Activated CD4-positive, alpha-beta T cell treated with anti-CD3 and anti-CD28 coated beads, Interleukin-2, Interleukin-6, amounts not matched to agents 100 ng/mL and 50 ng/mL, durations not matched to agents 16 hours and 8 hours (primary cell): ENCODE data around the gene PACRG.

Source experiments
- DNase-seq: peaks from one replicate; pipeline ENCODE4 v3.0.0-alpha.2; 2020

Gene PACRG

GRCh38 chr6:163254341-163254835 lies 526.6 kb downstream of the PACRG start:
- no peak for DNase-seq

DNA sequence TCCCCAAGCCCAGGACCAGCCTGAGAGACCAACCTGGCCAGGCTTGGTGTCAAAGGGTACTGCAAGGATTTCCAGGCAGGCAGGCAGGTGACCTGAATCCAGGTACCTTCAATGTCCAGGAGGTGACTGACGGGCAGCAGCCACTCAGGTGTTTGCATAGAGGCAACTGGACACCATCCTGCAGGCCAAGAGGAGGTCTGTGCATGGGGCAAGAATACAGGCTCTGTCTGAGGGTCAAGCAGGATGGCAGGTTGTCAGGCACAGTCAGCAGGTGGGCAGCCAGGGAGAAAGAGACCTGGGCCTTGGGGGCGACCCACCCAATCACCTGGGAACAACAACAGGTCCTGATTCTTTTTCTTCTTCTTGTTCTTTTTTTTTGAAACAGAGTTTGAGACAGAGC lies 527.5 kb downstream of the PACRG start:
- DNase-seq, result no peak

GRCh38 chr6:163259689-163260088 lies 531.9 kb downstream of the PACRG start:
- DNase-seq, result no peak

GRCh38 chr6:163260111-163260895 lies 532.5 kb downstream of the PACRG start:
- DNase-seq, result no peak

DNA sequence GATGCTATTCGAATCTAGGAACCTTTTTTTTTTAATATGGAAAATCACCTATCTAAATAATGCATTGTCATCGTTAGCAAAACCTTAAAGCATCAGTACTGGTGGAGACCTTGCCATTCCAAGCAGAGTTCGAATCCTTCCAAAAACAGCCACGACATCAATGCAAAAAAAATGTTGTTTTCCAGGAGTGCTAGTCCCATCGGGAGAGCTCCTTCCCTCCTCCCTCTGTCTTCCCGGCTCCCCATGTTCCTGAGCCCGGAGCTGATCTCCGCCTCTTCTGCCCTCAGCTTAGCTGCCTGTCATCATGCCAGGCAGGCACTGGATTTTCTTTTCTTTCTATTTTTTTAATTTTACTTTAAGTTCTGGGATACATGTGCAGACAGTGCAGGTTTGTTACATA lies 533.1 kb downstream of the PACRG start:
- DNase-seq, result no peak

GRCh38 chr6:163261361-163261760 lies 533.6 kb downstream of the PACRG start:
- DNase-seq, result no peak

GRCh38 chr6:163262080-163262479 lies 534.3 kb downstream of the PACRG start:
- DNase-seq, result no peak

GRCh38 chr6:163263196-163263595 lies 535.4 kb downstream of the PACRG start:
- DNase-seq, result no peak

DNA sequence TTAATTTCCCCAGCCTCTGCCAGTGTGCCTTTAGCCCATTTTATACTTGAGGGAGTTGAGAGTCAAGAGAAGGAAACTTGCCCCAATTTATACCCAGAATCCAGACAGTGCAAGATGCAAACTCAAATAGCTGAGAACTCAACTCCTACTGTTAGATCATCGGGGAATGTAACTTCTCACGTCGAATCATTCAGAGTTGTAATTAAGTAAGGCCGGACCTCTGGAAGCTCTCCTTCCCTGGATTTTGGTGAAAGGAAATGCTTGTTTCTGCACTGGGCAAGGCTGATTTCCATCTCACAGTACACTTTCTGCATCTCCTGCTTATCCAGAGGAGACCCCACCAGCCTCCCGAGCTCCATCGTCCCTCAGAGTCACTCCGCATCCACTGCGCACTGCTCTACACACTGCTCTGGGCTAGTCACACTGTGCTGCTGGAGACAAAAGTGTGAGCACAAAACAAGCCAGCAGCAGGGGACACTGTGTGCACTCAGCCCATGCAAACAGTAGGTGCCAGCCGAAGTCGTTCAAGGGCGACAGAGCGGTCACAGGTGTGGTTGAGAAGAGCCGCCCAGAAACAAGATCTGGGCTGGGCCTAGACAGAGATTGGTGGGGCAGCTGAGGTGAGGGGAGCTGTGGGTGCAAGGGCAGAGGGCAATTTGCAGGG lies 536.4 kb downstream of the PACRG start:
- DNase-seq, result no peak

GRCh38 chr6:163264662-163265035 lies 536.9 kb downstream of the PACRG start:
- DNase-seq, result no peak

DNA sequence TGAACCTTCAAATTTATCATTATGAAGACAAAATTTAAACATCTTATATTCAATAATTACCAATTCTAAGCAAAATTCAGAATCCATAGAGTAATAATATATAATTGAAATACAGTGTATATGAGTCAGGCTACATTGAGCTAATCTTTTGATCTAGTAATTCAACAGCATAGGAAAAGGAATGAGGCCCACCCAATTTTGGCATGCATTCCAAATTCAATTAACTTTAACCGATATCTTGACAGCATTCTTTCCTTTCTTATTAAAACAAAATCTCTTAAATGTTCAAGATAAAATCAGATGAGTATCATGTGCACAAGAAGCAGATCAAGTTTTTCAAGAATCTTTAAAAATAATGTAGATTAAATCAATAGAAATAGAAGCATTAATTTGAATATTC lies 553.9 kb downstream of the PACRG start:
- no peak for DNase-seq

- no peak for DNase-seq
Observed at GRCh38 chr6:163282672-163283071, 554.9 kb downstream of the PACRG start.

- DNase-seq, result no peak
Observed at GRCh38 chr6:163284151-163284550, 556.4 kb downstream of the PACRG start.

DNA sequence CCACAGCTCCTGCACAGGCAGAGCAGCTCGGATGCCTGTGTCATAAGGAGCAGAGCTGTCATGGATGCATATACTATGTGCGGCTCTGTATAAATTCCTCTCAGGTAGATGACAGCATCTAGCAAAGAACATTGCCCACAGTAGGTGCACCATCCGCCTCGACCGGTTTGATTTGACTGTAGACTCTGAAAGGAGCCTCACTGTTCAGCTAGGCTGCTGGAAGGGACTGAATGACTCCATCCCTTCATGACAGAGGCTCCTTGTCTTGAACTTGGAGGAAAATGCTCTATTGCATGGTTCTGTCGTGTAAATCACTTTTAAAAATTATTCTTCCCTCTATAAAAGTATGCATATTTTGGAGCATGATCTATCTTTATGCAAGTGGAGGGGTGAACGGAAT lies 557.9 kb downstream of the PACRG start:
- no peak for DNase-seq

- no peak for DNase-seq
Observed at GRCh38 chr6:163287626-163288025, 559.9 kb downstream of the PACRG start.

- no peak for DNase-seq
Observed at GRCh38 chr6:163288066-163288465, 560.3 kb downstream of the PACRG start.

GRCh38 chr6:163288915-163289314 lies 561.1 kb downstream of the PACRG start:
- no peak for DNase-seq

- no peak for DNase-seq
Observed at GRCh38 chr6:163289447-163289846, 561.7 kb downstream of the PACRG start.

- no peak for DNase-seq
Observed at GRCh38 chr6:163290545-163291274, 562.9 kb downstream of the PACRG start.

GRCh38 chr6:163291622-163292021 lies 563.8 kb downstream of the PACRG start:
- DNase-seq, result no peak

DNA sequence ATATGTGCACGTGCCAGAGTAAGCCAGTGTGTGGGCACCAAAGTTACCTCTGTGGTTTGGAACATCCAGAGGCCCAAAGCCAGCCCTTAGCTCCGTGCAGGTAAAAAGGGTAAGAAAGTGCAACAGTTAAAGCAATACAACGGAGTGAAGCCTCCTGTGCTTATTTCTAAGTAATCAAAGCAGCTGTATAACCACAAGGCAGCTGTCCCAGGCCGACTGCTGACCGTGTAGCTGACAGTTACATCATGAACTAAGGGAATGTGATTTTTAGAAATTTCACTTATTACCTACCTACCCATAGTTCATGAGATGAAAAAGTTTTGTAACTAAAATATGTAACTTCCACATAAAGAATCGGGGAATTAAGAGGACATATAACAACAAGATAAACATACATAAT lies 565.5 kb downstream of the PACRG start:
- no peak for DNase-seq

GRCh38 chr6:163294734-163295133 lies 567.0 kb downstream of the PACRG start:
- no peak for DNase-seq

- no peak for DNase-seq
Observed at GRCh38 chr6:163296835-163297519, 569.2 kb downstream of the PACRG start.
